ENCODE results near the gene GMCL1. TPM values are rescaled to one million over a fixed set of nuclear protein-coding genes. Genes with fewer than 3 reads are reported as not detected.
A peak's percentile ranks its signal among the peaks of the same experiment; 100 is the strongest.

The GMCL1 gene
- total and polyA plus RNA-seq, 2 of the 13 experiments (the other 11 are each of a cell fraction or from before 2014, with no cell fraction given), result 18.7 to 24.0 TPM

- TF ChIP-seq MIXL1 (CRISPR knock-in tag; IDR thresholded peaks at IDR 0.05) (peak; percentile 92), ZNF564 (CRISPR knock-in tag; IDR thresholded peaks at IDR 0.05) (peak; percentile 75; the same call in 1 of the 2 replicates), TFE3 (CRISPR knock-in tag; IDR thresholded peaks at IDR 0.05) (peak; percentile 84), MAFK (conservative IDR thresholded peaks at IDR 0.05 in 1 of 2, IDR thresholded peaks at IDR 0.05 in 1 of 2; ENCODE audit: low read length in 2 of 2) (peak; percentile 66 to 68; a peak in 3 of 4 replicates), ELF1 (CRISPR knock-in tag; IDR thresholded peaks at IDR 0.05) (peak; percentile 67), SOX5 (CRISPR knock-in tag; IDR thresholded peaks at IDR 0.05; ENCODE audit: borderline replicate concordance) (peak; percentile 96), TBL1XR1 (IDR thresholded peaks at IDR 0.05; ENCODE audit: borderline replicate concordance, low read length, partially characterized antibody) (peak; percentile 99), TMF1 (CRISPR knock-in tag; IDR thresholded peaks at IDR 0.05; ENCODE audit: low read depth) (no peak), ZNF501 (CRISPR knock-in tag; IDR thresholded peaks at IDR 0.05) (peak; percentile 48; the same call in 1 of the 2 replicates), PBX3 (CRISPR knock-in tag; IDR thresholded peaks at IDR 0.05; ENCODE audit: borderline replicate concordance) (no peak), RCOR2 (CRISPR knock-in tag; IDR thresholded peaks at IDR 0.05) (peak; percentile 95), ZNF225 (CRISPR knock-in tag; IDR thresholded peaks at IDR 0.05) (no peak), GPN1 (CRISPR knock-in tag; IDR thresholded peaks at IDR 0.05; ENCODE audit: borderline replicate concordance) (no peak), KMT2B (CRISPR knock-in tag; IDR thresholded peaks at IDR 0.05) (peak; percentile 68; the same call in 1 of the 2 replicates)
- TF ChIP-seq, protein P1, sequence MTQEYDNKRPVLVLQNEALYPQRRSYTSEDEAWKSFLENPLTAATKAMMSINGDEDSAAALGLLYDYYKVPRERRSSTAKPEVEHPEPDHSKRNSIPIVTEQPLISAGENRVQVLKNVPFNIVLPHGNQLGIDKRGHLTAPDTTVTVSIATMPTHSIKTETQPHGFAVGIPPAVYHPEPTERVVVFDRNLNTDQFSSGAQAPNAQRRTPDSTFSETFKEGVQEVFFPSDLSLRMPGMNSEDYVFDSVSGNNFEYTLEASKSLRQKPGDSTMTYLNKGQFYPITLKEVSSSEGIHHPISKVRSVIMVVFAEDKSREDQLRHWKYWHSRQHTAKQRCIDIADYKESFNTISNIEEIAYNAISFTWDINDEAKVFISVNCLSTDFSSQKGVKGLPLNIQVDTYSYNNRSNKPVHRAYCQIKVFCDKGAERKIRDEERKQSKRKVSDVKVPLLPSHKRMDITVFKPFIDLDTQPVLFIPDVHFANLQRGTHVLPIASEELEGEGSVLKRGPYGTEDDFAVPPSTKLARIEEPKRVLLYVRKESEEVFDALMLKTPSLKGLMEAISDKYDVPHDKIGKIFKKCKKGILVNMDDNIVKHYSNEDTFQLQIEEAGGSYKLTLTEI (CRISPR knock-in tag; conservative IDR thresholded peaks at IDR 0.05), result no peak
- TF ChIP-seq, protein P2, sequence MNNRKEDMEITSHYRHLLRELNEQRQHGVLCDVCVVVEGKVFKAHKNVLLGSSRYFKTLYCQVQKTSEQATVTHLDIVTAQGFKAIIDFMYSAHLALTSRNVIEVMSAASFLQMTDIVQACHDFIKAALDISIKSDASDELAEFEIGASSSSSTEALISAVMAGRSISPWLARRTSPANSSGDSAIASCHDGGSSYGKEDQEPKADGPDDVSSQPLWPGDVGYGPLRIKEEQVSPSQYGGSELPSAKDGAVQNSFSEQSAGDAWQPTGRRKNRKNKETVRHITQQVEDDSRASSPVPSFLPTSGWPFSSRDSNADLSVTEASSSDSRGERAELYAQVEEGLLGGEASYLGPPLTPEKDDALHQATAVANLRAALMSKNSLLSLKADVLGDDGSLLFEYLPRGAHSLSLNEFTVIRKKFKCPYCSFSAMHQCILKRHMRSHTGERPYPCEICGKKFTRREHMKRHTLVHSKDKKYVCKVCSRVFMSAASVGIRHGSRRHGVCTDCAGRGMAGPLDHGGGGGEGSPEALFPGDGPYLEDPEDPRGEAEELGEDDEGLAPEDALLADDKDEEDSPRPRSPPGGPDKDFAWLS (CRISPR knock-in tag; IDR thresholded peaks at IDR 0.05; ENCODE audit: borderline replicate concordance), result no peak
- TF ChIP-seq, protein P3, sequence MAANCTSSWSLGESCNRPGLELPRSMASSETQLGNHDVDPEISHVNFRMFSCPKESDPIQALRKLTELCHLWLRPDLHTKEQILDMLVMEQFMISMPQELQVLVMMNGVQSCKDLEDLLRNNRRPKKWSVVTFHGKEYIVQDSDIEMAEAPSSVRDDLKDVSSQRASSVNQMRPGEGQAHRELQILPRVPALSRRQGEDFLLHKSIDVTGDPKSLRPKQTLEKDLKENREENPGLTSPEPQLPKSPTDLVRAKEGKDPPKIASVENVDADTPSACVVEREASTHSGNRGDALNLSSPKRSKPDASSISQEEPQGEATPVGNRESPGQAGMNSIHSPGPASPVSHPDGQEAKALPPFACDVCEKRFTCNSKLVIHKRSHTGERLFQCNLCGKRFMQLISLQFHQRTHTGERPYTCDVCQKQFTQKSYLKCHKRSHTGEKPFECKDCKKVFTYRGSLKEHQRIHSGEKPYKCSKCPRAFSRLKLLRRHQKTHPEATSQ (CRISPR knock-in tag; IDR thresholded peaks at IDR 0.05; ENCODE audit: borderline replicate concordance), result peak; percentile 82; the same call in 1 of the 2 replicates
- TF ChIP-seq, protein P4, sequence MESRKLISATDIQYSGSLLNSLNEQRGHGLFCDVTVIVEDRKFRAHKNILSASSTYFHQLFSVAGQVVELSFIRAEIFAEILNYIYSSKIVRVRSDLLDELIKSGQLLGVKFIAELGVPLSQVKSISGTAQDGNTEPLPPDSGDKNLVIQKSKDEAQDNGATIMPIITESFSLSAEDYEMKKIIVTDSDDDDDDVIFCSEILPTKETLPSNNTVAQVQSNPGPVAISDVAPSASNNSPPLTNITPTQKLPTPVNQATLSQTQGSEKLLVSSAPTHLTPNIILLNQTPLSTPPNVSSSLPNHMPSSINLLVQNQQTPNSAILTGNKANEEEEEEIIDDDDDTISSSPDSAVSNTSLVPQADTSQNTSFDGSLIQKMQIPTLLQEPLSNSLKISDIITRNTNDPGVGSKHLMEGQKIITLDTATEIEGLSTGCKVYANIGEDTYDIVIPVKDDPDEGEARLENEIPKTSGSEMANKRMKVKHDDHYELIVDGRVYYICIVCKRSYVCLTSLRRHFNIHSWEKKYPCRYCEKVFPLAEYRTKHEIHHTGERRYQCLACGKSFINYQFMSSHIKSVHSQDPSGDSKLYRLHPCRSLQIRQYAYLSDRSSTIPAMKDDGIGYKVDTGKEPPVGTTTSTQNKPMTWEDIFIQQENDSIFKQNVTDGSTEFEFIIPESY (CRISPR knock-in tag; IDR thresholded peaks at IDR 0.05), result peak; percentile 87
Observed at GRCh38 chr2:69781321-69782248, 47.9 kb upstream of the GMCL1 start (continued).
